Kidney epithelial cell (primary cell): ENCODE data around the gene FAM43B. TPM values are rescaled to one million over a fixed set of nuclear protein-coding genes. Genes with fewer than 3 reads are reported as not detected.

ENCODE experiments used
- DNase-seq: peaks from one replicate; pipeline ENCODE4 v3.0.0-alpha.2; 2010; ENCODE audit warnings: low read depth
- H3K27me3 ChIP-seq: 2 replicates; pipeline ENCODE4 v1.6.0; 2011; ENCODE audit warnings: low read length; ENCODE audit not compliant: control insufficient read depth, insufficient read depth
- H3K36me3 ChIP-seq: 2 replicates; pipeline ENCODE4 v1.5.1; 2011; ENCODE audit warnings: low read length; ENCODE audit not compliant: control insufficient read depth, insufficient read depth
- H3K4me3 ChIP-seq: 2 replicates; pipeline ENCODE4 v1.5.1; 2011; ENCODE audit warnings: low read depth, mild to moderate bottlenecking, control low read depth, low read length
- CTCF ChIP-seq: IDR thresholded peaks from 2 replicates; pipeline ENCODE4 v1.5.1; 2011; ENCODE audit warnings: mild to moderate bottlenecking, moderate library complexity, low read length, control low read depth, inconsistent platforms; ENCODE audit not compliant: insufficient read depth, poor library complexity, severe bottlenecking
- total RNA-seq: library from RNA; depleted of rRNA; stranded (reverse); fragments of >200 nt; gene quantifications from 2 replicates; pipeline ENCODE4 v1.2.3, GENCODE V29; 2015

The FAM43B gene
- total RNA-seq, 1 donor from 2014 or later: 0.13 TPM

- peaks cover 4% of the 10 kb centered on the region for H3K27me3 ChIP-seq
- no peaks in the 10 kb centered on the region for H3K36me3 ChIP-seq
- TF ChIP-seq CTCF: peak; percentile 84
- H3K4me3 ChIP-seq: no peak overlapping the region
- DNase-seq: no peak
Observed at GRCh38 chr1:20574686-20575540, 22.5 kb downstream of the FAM43B start.

- no peak for TF ChIP-seq CTCF
- no peak for DNase-seq
- peaks cover 4% of the 10 kb centered on the region for H3K27me3 ChIP-seq
- no peaks in the 10 kb centered on the region for H3K36me3 ChIP-seq
- H3K4me3 ChIP-seq: no peak overlapping the region
Observed at GRCh38 chr1:20575541-20576336, 23.4 kb downstream of the FAM43B start.

GRCh38 chr1:20578062-20578461 lies 25.7 kb downstream of the FAM43B start:
- Histone ChIP-seq H3K4me3 (no peak overlapping the region), H3K36me3 (no peaks in the 10 kb centered on the region), H3K27me3 (peaks cover 4% of the 10 kb centered on the region)
- TF ChIP-seq CTCF: no peak
- no peak for DNase-seq

GRCh38 chr1:20578721-20579395 lies 26.5 kb downstream of the FAM43B start:
- Histone ChIP-seq H3K27me3 (no peaks in the 10 kb centered on the region), H3K4me3 (no peak overlapping the region), H3K36me3 (no peaks in the 10 kb centered on the region)
- no peak for TF ChIP-seq CTCF
- no peak for DNase-seq

GRCh38 chr1:20584890-20585289 lies 32.5 kb downstream of the FAM43B start:
- no peak for DNase-seq
- Histone ChIP-seq H3K27me3 (no peaks in the 10 kb centered on the region), H3K36me3 (no peaks in the 10 kb centered on the region), H3K4me3 (no peak overlapping the region)
- no peak for TF ChIP-seq CTCF
